ENCODE results near the gene TPO.

DNA sequence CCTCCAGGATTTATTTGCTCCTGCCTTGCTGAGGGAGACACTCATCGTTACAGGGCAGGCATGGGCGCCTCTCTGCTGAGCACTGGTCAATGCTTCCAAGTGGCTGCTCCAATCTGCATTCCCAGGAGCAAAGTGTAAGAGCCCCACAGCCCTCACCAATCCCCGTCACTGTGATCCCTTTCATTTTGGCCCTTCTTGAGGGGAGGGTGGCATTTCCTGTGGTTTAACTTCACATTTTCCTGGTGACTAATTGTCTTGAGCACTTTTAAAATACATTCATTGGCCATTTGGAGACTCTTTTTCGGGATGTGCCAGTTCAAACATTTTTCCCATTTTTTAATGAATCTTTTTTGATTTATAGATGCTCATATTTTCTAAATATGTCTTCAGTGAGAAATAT is 33.0 kb downstream of the TPO start:
- TF ChIP-seq TAF1 (IDR thresholded peaks at IDR 0.05; ENCODE audit: borderline replicate concordance, insufficient read depth, low read length) (no peak), POLR2AphosphoS5 (IDR thresholded peaks at IDR 0.05; ENCODE audit: low read depth, low read length) (no peak), SIN3A (IDR thresholded peaks at IDR 0.05; ENCODE audit: borderline replicate concordance, insufficient read depth, low read length) (no peak), FOXP2 (optimal IDR thresholded peaks at IDR 0.05; ENCODE audit: borderline replicate concordance, extremely low read depth, extremely low read length, insufficient read depth) (no peak)
- TF ChIP-seq, protein P1, sequence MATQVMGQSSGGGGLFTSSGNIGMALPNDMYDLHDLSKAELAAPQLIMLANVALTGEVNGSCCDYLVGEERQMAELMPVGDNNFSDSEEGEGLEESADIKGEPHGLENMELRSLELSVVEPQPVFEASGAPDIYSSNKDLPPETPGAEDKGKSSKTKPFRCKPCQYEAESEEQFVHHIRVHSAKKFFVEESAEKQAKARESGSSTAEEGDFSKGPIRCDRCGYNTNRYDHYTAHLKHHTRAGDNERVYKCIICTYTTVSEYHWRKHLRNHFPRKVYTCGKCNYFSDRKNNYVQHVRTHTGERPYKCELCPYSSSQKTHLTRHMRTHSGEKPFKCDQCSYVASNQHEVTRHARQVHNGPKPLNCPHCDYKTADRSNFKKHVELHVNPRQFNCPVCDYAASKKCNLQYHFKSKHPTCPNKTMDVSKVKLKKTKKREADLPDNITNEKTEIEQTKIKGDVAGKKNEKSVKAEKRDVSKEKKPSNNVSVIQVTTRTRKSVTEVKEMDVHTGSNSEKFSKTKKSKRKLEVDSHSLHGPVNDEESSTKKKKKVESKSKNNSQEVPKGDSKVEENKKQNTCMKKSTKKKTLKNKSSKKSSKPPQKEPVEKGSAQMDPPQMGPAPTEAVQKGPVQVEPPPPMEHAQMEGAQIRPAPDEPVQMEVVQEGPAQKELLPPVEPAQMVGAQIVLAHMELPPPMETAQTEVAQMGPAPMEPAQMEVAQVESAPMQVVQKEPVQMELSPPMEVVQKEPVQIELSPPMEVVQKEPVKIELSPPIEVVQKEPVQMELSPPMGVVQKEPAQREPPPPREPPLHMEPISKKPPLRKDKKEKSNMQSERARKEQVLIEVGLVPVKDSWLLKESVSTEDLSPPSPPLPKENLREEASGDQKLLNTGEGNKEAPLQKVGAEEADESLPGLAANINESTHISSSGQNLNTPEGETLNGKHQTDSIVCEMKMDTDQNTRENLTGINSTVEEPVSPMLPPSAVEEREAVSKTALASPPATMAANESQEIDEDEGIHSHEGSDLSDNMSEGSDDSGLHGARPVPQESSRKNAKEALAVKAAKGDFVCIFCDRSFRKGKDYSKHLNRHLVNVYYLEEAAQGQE (IDR thresholded peaks at IDR 0.05; ENCODE audit: insufficient read depth in 1 of 2, low read depth in 2 of 2, low read length in 2 of 2), result no peak

All from PFSK-1 (cell line).